Stimulated activated CD8-positive, alpha-beta memory T cell treated with anti-CD3 and anti-CD28 coated beads, Interleukin-2, amount 100 ng/mL, for 1 hour (primary cell): Measurements from ENCODE around the gene TTC1.
"Not testable (repeated sequence)": the region's sequence is repeated elsewhere in the genome, so short reads cannot be mapped to it uniquely, and the experiment has no call there.

ENCODE experiments used
- DNase-seq, 2 donors: peaks; one replicate each; pipeline ENCODE4 v3.0.0-alpha.2; 2020; ENCODE audit warnings: low read depth in 2 of 2

TTC1 gene

DNA sequence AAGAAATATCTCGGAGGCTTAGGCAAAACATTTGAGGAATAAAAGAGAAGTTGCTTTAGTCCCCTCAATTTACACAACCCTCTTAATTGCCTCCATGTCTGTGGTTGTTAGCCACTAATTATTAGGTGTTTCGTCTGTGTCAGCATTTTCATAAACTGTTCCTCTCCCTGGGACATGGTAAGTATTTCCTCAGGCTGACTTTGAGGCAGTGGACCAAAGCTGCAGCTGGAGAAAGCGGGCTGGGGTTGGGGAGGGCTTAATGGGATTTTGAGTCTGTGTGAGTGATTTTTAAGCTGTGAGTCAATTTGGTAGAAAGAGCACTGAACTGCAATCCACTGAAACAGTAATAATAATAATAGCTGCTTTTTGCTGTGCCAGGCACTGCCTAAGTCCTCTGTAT lies 13.0 kb upstream of the TTC1 start:
- no peak for DNase-seq

DNA sequence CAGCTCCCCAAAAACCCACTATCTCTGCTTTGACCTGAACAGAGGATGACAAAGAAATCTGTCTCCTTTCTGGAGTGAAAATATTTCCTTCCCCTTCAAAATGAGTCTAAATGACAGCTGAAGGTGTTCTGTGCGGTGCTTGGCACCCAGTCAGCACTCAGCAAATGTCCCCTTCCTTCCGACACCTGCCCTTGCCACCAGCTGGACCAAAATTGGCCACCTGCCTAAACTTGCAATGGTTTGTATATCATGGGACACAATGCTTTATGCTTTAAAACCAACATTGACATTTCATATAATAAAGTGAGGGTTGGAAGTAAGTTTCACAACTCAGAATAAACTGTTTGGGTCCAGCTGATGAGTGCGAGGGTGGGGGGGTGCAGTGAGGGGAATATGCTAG lies 7.5 kb upstream of the TTC1 start:
- no peak for DNase-seq

DNA sequence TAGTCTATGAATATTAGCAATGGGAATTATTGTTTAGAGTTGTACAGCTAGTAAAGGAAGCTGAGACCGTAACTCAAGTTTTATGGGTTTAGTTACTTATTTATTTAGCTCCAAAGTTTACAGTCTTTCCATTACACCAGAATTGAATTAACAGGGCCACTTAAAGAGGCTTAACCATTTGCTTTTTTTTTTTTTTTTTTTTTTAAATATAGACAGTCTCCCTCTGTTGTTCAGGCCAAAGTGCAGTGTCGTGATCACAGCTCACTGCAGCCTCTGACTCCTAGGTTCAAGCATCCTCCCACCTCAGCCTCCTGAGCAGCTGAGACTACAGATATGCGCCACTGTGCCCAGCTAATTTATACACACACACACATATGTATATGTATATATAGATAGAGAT lies 1.4 kb upstream of the TTC1 start:
- no peak for DNase-seq

DNA sequence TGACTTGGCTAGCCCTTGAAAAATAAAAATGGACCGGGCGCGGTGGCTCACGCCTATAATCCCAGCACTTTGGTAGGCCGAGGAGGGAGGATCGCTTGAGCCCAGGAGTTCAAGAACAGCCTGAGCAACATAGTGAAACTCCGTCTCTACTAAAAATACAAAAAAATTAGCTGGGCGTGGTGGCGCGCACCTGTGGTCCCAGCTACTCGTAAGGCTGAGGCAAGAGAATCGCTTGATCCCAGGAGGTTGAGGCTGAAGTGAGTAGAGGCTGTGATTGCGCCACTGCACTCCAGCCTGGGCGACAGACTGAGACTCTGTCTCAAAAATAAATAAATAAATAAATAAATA lies 436 bp upstream of the TTC1 start:
- not testable (repeated sequence) for DNase-seq

DNA sequence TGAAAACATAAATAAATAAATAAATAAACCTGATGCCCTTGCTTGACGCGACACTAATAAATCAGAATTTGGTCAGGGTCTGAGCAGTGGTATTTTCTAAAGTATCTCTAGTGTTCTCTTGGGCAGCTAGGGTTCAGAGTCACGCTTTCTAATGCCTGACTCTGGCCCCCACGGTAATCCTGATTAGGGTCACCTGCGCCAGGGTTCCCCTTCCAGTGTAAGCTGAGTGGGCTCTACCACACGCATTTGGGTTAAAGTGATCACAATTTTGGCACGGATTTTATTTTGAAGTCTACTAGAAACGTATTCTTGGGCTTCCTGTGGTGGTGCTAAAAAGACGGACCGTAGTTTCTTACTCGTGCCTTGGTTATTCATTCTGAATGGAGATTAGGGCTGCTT lies 651 bp downstream of the TTC1 start:
- no peak for DNase-seq

DNA sequence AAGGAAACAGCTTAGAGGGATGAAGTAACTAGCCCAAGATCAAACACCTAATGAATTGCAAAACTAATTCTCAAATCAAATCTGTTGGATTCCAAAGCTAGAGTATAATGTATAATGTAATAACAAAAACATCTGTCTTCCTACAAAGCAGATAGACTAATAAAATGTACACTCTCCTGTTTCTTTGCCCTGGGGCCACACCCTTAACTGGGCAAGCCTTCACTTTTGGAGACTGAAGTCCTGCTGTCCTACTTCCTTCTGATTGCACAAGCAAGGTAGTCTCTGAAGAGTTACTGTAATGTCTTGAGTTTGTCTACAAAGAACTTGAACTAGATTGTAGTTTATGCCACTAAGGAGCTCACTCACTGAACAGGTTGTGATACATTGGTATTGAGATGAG lies 2.5 kb downstream of the TTC1 start:
- DNase-seq, result no peak

DNA sequence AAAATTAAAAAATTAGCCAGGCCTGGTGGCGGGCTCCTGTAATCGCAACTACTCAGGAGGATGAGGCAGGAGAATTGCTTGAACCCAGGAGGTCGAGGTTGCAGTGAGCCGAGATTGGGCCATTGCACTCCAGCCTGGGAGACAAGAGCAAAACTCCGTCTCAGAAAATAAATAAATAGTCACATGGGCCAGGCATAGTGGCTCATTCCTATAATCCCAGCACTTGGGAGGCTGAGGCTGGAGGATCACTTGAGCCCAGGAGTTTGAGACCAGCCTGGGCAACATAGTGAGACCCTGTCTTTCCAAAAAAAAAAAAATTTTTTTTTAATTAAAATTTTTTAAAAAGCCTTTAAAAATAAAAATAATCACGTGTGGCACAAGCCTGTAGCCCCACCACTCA lies 5.3 kb downstream of the TTC1 start:
- not testable (repeated sequence) for DNase-seq

DNA sequence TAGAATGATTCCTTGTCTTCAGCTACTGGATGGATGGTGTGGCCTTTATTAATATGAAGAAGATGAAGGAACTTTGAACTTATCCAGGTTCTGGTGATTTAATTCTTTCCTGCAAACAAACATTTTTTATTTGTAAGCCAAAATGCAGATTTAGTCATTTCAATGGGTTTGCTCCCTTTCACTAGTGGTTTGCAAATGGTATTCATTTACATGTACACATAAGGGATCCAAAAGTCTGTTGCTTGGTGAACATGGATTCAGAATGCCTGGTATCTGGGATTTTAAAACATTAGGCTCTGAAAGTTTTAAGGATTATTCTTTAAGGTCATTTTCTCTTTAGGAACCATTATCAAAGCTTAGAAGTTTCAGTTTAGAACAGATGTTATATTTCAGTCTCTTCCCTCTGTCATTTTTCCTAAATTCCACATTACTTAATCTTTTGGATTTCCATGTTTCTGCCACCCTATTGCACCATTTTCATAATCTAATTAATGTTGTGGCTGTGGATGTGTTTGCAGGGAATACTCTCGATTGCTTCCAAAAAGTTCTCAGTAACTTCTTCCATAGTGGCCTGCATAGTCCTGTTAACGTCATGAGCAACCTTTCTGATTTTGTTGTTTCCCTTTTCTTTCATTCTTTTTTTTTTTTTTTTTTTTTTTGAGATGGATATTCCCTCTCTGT lies 10.1 kb downstream of the TTC1 start:
- no peak for DNase-seq

DNA sequence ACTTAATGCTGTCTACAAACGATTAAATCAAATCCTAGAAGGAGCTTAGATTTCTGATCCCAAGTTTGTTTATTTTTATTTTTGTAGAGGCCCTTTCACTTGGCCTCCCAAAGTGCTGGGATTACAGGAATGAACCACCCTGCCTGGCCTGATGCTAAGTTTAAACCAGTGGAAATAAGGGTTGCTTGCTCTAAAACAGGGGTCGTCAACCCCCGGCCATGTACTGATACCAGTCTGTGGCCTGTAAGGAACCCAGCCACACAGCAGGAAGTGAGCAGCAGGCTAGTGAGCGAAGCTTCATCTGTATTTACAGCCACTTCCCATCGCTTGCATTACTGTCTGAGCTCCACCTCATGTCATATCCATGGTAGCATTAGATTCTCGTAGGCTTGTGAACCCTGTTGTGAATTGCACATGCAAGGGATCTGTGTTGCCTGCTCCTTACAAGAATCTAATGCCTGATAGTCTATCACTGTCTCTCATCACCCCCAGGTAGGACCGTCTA lies 11.4 kb downstream of the TTC1 start:
- no peak for DNase-seq

DNA sequence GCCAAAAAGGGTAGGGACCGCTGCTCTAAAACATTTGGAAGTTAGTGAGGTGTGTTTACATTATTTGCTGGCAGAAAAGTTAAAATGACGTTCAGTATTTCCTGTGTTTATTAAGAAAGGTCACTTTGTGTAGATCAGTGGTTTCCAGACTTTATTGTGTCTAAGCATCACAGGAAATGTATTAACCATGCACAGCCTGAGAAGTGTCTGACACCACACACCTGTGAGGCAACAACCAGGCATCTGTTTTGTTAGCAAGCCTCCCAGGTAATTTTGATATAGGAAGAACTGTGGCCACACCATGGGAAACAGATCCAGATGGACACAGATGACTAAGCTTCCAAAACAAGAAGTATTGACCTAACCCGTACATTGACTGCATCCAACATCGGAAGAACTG lies 12.0 kb downstream of the TTC1 start:
- no peak for DNase-seq

DNA sequence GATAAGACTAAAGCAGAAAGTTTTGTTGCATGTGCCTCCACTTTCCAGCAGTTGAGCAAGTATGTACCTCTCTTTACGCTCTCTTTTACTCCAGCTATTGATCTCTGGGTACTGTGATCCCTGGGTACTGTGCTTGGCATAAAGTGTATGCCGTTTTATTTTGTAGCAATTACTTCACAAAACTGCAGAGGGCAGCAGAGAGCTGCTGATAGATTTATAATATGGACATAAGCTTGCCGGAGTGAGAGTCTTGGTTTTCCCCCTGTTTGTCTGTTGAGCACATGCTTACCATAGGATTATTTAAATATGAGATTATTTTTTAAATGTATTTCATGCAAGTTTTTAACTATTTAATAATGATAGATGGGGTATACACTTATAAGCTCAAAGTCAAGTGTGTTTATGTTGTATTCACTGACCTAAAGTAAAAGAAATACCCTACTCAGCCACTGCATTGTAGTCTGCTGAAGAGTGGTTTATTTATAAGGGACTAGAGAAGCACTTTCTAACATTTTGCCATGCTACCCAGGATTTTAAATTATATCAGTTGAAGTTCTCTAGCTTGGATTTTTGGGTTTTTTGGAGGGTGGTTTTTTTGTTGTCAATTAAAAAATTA lies 13.0 kb downstream of the TTC1 start:
- peak in 1 of 2 donors; percentile 19 for DNase-seq

DNA sequence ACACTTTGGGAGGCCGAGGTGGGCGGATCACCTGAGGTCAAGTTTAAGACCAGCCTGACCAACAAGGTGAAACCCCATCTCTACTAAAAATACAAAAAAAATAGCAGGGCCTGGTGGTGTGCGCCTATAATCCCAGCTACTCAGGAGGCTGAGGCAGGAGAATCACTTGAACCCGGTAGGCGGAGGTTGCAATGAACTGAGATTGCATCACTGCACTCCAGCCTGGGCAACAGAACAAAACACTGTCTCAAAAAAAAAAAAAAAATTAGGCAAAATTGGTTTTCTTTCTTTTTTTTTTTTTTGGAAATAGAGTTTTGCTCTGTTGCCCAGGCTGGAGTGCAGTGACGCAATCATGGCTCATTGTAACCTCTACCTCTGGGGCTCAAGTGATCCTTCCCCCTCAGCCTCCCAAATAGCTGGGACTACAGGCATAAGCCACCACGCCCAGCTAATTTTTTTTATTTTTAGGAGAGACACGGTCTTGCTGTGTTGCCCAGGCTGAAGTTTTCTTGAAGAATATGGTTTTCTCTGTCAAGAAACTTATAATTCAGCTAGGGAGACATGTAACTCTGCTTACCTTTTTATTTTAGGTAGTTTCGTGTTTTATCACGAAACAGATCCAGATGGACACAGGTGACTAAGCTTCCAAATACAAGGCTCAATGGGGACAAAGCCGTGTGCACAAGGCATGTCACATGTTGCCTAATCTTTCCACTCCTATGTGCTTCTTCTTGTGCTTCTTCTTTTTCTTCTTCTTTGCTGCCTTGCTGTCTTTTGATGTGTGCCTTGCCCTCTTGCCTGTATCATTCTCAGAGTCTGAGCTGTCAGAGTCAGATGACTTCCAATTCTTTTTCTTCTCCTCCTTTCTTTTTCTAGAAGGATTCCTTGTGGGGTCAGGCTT lies 14.3 kb downstream of the TTC1 start:
- no peak for DNase-seq

DNA sequence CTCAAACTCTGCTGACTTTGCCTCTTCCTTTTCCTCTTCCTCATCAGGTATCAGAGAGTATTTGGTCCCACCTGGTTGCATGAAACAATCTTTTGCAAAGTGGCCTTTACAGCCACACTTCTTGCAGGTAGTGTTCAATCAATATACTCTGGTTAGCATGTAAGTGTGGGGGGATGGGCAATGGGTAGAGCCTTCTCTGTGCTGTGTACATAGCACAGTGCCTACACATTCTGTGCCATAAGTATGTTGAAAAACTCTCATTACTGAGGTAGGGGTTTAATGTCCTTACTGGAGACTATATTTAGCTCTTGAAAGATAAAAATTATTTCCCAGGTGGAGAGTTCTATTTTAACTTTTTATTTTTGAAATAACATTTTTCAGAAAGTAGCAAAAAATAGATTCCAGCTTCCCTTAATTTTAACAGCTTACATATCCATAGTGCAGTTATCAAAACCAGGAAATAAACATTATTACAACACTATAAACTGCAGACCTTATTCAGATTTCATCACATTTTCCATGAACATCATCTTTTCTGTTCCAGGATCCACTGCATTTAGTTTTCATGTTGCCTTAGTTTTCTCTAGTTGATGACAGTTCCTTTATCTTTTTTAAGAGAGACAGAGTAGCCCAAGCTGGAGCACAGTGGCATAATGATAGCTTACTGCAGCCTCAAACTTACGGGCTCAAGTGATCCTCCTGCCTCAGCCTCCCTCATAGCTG lies 15.1 kb downstream of the TTC1 start:
- no peak for DNase-seq

DNA sequence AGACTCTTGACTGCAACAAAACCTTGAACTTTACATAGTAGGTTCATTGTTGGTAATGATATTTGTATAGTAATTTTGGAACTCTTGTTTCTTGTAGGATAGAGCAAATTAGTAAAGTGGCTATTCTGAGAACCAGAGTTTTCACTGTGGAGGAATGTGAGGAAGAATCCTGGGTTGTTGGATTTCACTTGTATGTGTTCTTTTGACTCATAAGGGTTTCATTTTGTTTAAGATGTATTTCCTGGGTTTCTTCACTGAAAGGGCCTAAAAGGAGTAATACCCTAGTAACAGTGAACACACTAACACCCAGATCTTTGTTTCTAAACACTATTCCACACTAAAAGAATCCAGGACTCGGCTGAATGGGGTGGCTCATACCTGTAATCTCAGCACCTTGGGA lies 20.1 kb downstream of the TTC1 start:
- DNase-seq, result no peak

DNA sequence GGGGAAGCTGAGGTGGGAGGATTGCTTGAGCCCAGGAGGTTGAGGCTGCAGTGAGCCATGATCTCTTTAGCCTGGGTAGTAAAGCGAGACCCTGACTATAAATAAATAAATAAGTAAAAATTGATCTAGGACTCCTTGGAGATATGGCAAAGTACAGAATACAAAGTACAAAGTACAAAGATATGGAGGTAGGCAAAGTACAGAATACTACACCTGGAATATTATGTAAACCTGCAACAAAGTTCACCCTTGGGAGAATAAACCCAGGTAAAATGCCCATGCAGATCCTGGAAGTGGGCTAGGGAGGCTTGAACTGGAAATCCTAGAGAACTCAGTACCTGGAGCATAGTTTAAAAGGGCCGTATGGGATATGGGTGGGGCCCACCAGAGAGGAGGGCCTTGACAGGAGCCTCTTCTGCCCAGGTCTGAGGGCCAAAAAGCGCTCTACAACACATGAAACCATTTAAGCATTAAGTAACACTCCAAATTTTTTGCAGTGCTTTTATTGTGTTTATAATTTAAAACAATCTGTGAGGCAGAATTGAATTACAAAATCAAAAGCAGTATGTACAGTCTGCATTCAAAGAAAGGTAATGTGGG lies 20.7 kb downstream of the TTC1 start:
- DNase-seq, result no peak

DNA sequence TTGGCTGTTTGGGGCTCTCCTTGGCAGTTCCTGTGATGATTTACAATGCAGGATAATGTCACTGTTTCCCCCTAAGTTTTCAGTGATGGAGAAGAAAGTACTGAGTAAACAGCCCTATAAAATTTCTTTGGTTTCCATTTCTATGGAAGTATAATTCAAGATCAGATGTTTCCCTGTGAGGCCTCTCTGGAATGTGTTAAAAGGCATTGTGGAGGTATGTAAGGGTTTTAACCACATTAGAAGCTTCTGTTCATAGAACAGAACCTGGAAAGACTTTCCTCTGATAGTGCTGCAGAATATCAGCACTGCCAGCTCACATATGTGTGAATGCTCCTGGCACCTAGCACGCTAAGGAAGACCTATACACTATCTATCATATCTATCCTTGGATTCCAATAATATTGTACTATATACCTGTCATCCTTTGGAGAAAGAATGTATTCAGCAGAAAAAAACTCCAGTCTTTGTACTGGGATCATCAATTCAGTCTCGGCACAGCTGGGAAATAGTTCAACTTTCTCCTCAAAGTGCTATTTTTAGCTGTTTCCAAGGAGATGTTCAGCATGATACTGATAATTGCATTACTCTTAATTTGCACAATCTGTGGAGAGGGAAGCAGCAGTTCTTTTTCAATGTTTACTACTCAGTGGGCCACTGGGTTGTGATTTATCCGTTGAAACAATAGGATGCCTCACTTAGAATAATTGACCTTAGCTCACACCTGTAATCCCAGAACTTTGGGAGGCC lies 21.9 kb downstream of the TTC1 start:
- no peak for DNase-seq

DNA sequence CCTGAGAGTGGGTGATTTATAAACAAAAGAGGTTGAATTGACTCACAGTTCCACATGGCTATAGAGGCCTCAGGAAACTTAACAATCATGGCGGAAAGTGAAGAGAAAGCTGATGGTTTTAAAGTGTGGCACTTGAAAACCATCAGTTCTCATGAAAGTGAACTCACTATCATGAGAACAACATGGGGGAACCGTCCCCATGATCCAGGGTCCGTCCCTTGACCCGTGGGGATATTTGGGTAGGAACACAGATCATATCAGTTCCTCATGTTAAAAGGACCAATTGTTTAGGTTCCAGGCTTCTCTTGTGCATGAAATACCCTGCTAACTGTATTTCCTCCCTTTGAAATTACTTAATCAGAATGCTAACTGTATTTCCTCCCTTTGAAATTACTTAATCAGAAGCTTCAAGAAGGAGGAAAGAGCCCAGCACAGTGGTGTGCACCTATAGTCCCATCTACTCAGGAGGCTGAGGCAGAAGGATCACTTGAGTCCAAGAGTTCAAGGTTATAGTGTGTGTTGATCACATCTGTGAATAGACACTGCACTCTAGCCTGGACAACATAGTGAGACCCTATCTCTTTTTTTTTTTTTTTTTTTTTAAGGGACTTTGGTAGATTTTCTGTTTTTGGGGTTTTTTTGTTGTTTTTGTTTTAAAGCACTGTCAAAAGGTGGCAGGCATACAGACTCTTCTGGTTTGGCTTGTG lies 24.8 kb downstream of the TTC1 start:
- DNase-seq, result no peak

DNA sequence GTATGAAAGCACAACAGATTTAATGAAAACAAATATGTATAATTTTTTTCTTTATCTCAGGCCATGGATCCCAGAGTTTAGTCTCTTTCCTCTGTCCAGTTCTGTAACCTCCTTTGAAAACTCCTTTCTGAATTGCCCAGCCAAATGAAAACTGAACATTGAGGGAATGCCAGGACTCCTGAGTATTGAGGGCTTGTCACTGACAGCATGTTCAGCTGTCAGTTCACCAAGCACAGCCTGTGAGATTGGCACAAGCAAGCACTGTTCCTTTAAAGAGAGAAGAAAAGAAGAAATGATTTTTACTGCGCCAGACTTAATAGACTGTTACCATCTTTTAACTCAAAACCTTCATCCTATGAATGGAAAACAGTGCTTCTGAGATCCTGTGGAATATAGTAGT lies 27.3 kb downstream of the TTC1 start:
- DNase-seq, result no peak

DNA sequence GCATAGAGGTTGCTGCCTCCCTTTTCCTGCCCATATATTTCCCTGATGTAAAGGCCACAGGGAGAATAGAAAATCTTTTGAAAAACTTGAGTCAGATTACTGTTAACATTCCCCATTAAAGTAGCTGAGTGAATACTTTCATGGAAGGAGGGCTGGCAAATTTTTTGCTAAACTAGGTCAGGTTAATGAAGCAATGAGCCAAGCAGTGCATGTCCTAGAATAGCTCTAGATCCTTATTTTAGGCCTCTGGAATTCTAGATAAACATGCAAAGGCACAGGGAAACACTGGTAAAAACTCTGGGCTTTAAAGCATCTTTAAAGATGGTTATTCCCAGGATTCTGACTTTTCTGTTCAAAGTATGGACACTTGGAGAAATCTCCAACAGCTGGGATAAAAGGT lies 27.9 kb downstream of the TTC1 start:
- DNase-seq, result no peak

DNA sequence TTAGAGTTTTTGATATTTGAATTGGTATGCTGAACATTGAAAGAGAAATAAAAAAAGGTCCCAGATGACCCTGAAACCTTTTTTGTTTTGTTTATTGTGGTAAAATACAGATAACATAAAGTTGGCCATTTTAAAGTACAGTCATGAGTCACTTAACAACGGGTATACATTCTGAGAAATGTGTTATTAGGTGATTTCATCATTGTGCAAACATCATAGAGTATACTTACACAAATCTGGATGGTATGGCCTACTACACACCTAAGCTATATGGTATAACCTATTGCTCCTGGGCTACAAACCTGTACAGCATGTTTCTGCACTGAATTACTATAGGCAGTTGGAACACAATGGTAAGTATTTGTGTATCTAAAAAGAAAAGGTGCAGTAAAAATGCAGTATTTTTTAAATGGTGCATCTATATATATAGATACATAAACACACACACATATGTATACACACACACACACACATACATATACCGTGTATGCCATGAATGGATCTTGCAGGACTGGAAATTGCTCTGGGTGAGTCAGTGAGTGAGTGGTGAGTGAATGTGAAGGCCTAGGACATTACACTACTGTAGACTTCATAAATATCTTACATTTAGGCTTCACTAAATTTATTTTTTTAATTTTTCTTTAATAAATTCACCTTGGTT lies 31.0 kb downstream of the TTC1 start:
- DNase-seq, result no peak
